HCT116 (cell line): ENCODE measurements around the gene RASA2. TPM values are rescaled to one million over a fixed set of nuclear protein-coding genes. Genes with fewer than 3 reads are reported as not detected.

ENCODE experiments used
- ATAC-seq: fragments of 200-7000 bp; cut with Tn5 transposase; 2 replicates; pipeline ENCODE4 v1.9.1; 2020; ENCODE audit warnings: mild to moderate bottlenecking, moderate library complexity
- BruUV-seq: library from RNA; stranded (reverse); fragments of 400-500 nt; replicated peaks from 2 replicates; lab custom pipeline; 2021; lab: Mats Ljungman, UMichigan
- CTCF ChIA-PET: fragments of 300-600 bp; sonication (Branson Sonifier 250); formaldehyde crosslinking; loops from one replicate; lab custom pipeline; 2021; ENCODE audit warnings: antibody characterized with exemption; lab: Charles Lee
- POLR2A ChIA-PET: fragments of 300-600, 350-600 bp; sonication (Branson Sonifier 250); formaldehyde crosslinking; loops from one replicate; lab custom pipeline; 2021; ENCODE audit warnings: antibody characterized with exemption; lab: Charles Lee
- RAD21 ChIA-PET, 2 experiments: fragments of 300-600 bp; sonication (Branson Sonifier 250); formaldehyde crosslinking; loops; one replicate each; lab custom pipeline; 2023; ENCODE audit warnings: low total read pairs in 2 of 2; ENCODE audit not compliant: uncharacterized antibody in 2 of 2, unreplicated experiment in 2 of 2, low non-redundant PET in 1 of 2; lab: Charles Lee
- DNase-seq: peaks from one replicate; pipeline ENCODE4 v3.0.0-alpha.2; 2010; ENCODE audit warnings: low read depth, low spot score
- H2AFZ ChIP-seq: fragments of 200-600 bp; shearing (Covaris generic), sonication (generic); 2 replicates; pipeline ENCODE4 v1.6.1; 2017; ENCODE audit warnings: low read depth, mixed run types, mixed read lengths, antibody characterized with exemption, low read length; ENCODE audit not compliant: poor library complexity, severe bottlenecking
- H3K27ac ChIP-seq: 2 replicates; pipeline ENCODE4 v1.5.1; 2012; ENCODE audit warnings: low read depth, low read length
- H3K27me3 ChIP-seq: fragments of 200-600 bp; sonication (generic); 2 replicates; pipeline ENCODE4 v1.6.1; 2016; ENCODE audit warnings: mixed run types, low read length, mixed read lengths; ENCODE audit not compliant: insufficient read depth
- H3K36me3 ChIP-seq, 2 experiments: fragments of 200-500 bp in 1 of 2; fragments of 200-600 bp in 1 of 2; sonication (Bioruptor generic) in 1 of 2; sonication (generic) in 1 of 2; 2 replicates each; pipeline versions ENCODE4 v1.5.1 to v1.6.1; 2014 to 2016; ENCODE audit warnings: low read length in 2 of 2, inconsistent platforms in 1 of 2, mixed read lengths in 1 of 2, mixed run types in 1 of 2; ENCODE audit not compliant: insufficient read depth in 2 of 2, control insufficient read depth in 1 of 2
- H3K4me1 ChIP-seq, 2 experiments: fragments of 200-600 bp in 1 of 2; sonication (generic) in 1 of 2; 2 replicates each; pipeline versions ENCODE4 v1.5.1 to v1.6.1; 2012 to 2017; ENCODE audit warnings: low read length in 2 of 2, inconsistent platforms in 1 of 2, mild to moderate bottlenecking in 1 of 2, mixed read lengths in 1 of 2, mixed run types in 1 of 2, moderate library complexity in 1 of 2; ENCODE audit not compliant: insufficient read depth in 2 of 2, control insufficient read depth in 1 of 2
- H3K4me2 ChIP-seq: fragments of 200-600 bp; sonication (generic); 2 replicates; pipeline ENCODE4 v1.6.1; 2017; ENCODE audit warnings: mixed run types, low read length, mixed read lengths
- H3K4me3 ChIP-seq, 2 experiments: fragments of 200-600 bp in 1 of 2; sonication (generic) in 1 of 2; replicated peaks in 1 of 2; 2 replicates each; pipeline ENCODE4 v1.5.1; 2011 to 2016; ENCODE audit warnings: low read length in 2 of 2, control low read depth in 1 of 2, low read depth in 1 of 2, mild to moderate bottlenecking in 1 of 2, mixed read lengths in 1 of 2, mixed run types in 1 of 2
- H3K79me2 ChIP-seq: fragments of 200-600 bp; sonication (generic); 2 replicates; pipeline ENCODE4 v1.6.1; 2017; ENCODE audit warnings: mild to moderate bottlenecking, mixed run types, low read length, moderate library complexity, mixed read lengths; ENCODE audit not compliant: insufficient read depth
- H3K9ac ChIP-seq: fragments of 200-600 bp; sonication (generic); 2 replicates; pipeline ENCODE4 v1.6.1; 2016; ENCODE audit warnings: low read length, mixed read lengths
- H3K9me2 ChIP-seq: fragments of 200-600 bp; sonication (generic), shearing (Covaris generic); 2 replicates; pipeline ENCODE4 v1.6.1; 2017; ENCODE audit warnings: mixed run types, mild to moderate bottlenecking, moderate library complexity; ENCODE audit not compliant: insufficient read depth
- H3K9me3 ChIP-seq, 2 experiments: fragments of 200-500 bp in 1 of 2; fragments of 200-600 bp in 1 of 2; sonication (Bioruptor generic) in 1 of 2; sonication (generic) in 1 of 2; 2 replicates each; pipeline ENCODE4 v1.6.1; 2014 to 2017; ENCODE audit warnings: low read length in 2 of 2, mixed read lengths in 2 of 2, inconsistent platforms in 1 of 2, low read depth in 1 of 2, mild to moderate bottlenecking in 1 of 2, mixed run types in 1 of 2, moderate library complexity in 1 of 2; ENCODE audit not compliant: control insufficient read depth in 1 of 2, insufficient read depth in 1 of 2
- H4K20me1 ChIP-seq: fragments of 200-600 bp; sonication (generic), shearing (Covaris generic); 2 replicates; pipeline ENCODE4 v1.6.1; 2017; ENCODE audit warnings: mixed run types, mild to moderate bottlenecking, moderate library complexity; ENCODE audit not compliant: insufficient read depth
- CEBPB ChIP-seq: IDR thresholded peaks from 2 replicates; pipeline ENCODE4 v1.6.1; 2012; ENCODE audit warnings: low read depth
- EGR1 ChIP-seq: IDR thresholded peaks from 2 replicates; pipeline ENCODE4 v1.6.1; 2012; ENCODE audit warnings: low read depth
- ELF1 ChIP-seq: IDR thresholded peaks from 2 replicates; pipeline ENCODE4 v1.6.1; 2012; ENCODE audit warnings: low read depth, borderline replicate concordance
- EZH2 ChIP-seq: fragments of 200-600 bp; sonication (generic); IDR thresholded peaks from 2 replicates; pipeline ENCODE4 v1.6.1; 2017; ENCODE audit warnings: antibody characterized with exemption, mixed run types
- FOSL1 ChIP-seq: IDR thresholded peaks from 2 replicates; pipeline ENCODE4 v1.6.1; 2012; ENCODE audit warnings: low read depth
- JUND ChIP-seq: IDR thresholded peaks from 2 replicates; pipeline ENCODE4 v1.6.1; 2012
- POLR2A ChIP-seq: IDR thresholded peaks from 2 replicates; pipeline ENCODE4 v1.7.0; 2011; ENCODE audit warnings: borderline replicate concordance; ENCODE audit not compliant: insufficient read depth, insufficient read length; ENCODE audit errors: extremely low read depth
- RAD21 ChIP-seq: IDR thresholded peaks from 2 replicates; pipeline ENCODE4 v1.6.1; 2012; ENCODE audit warnings: low read depth, mild to moderate bottlenecking
- SIN3A ChIP-seq: IDR thresholded peaks from 2 replicates; pipeline ENCODE4 v1.6.1; 2012; ENCODE audit warnings: low read depth
- SP1 ChIP-seq: IDR thresholded peaks from 2 replicates; pipeline ENCODE4 v1.6.1; 2012; ENCODE audit warnings: low read depth
- SRF ChIP-seq: IDR thresholded peaks from 2 replicates; pipeline ENCODE4 v1.6.1; 2012; ENCODE audit warnings: low read depth
- TCF7L2 ChIP-seq: IDR thresholded peaks from 2 replicates; pipeline ENCODE4 v1.7.0; 2011; ENCODE audit warnings: borderline replicate concordance, inconsistent platforms; ENCODE audit not compliant: insufficient read depth, insufficient read length; ENCODE audit errors: extremely low read depth
- YY1 ChIP-seq: IDR thresholded peaks from 2 replicates; pipeline ENCODE4 v1.6.1; 2011; ENCODE audit warnings: low read length, low read depth, moderate library complexity, mild to moderate bottlenecking; ENCODE audit not compliant: insufficient replicate concordance; ENCODE audit errors: extremely low read depth
- intact Hi-C: fragments of 100-400 bp; cut with micrococcal nuclease; formaldehyde crosslinking; loops from 2 replicates; pipeline ENCODE4 v1.10.0; 2022
- total RNA-seq: library from RNA; stranded (reverse); gene quantifications from one replicate; pipeline ENCODE4 v1.2.1, GENCODE V29; 2021; ENCODE audit not compliant: unreplicated experiment
- TF ChIP-seq, protein P1 (sequence below): IDR thresholded peaks from 2 replicates; pipeline ENCODE4 v1.6.1; 2012
- TF ChIP-seq, protein P2 (sequence below), 3 experiments: fragments of 200-600 bp in 1 of 3; sonication (generic) in 1 of 3; IDR thresholded peaks in 2 of 3; conservative IDR thresholded peaks in 1 of 3; 2 replicates each; pipeline ENCODE4 v1.5.1; 2012 to 2017; ENCODE audit warnings: low read depth in 2 of 3, low read length in 2 of 3, antibody characterized with exemption in 1 of 3, borderline replicate concordance in 1 of 3, control low read depth in 1 of 3, mild to moderate bottlenecking in 1 of 3, mixed read lengths in 1 of 3, mixed run types in 1 of 3, moderate library complexity in 1 of 3; ENCODE audit not compliant: insufficient read depth in 1 of 3
- TF ChIP-seq, protein P3 (sequence below): IDR thresholded peaks from 2 replicates; pipeline ENCODE4 v1.6.1; 2011; ENCODE audit warnings: mild to moderate bottlenecking, low read length, moderate library complexity; ENCODE audit not compliant: insufficient replicate concordance; ENCODE audit errors: extremely low read depth

The RASA2 gene
- total RNA-seq, 1 experiment from 2014 or later: 12.8 TPM

DNA sequence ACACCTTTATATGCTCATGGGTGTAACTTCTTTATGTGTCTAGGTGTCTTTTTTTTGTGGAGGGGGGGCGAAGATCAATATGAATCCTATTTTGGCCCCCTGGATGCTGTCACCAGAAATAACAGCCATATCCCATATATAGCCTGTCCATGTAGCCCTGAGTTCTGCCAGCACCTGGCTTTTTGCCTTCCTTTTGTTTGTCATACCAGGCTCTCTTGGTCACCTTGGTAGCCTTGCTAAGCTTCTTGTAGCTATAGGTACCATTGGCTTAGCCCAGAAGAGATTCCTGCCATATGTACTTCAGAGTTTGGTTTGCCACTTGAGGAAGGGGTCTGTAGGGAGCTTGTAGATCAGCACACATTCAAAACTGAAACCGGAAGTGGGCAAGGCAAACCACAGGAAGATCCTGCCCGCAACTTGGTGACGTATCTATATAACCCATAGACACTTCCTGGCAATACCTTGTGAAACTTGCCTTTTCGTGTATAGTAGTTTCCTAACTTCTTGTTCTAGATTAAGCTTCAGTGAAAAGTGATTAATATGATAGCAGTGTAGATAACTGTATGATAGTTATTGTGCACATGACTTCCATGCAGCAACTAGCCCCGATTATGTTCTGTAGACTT is 11.9 kb downstream of the RASA2 start:
- Histone ChIP-seq H2AFZ (no peak overlapping the region), H3K9ac (no peak overlapping the region), H3K4me1 (no peaks in the 10 kb centered on the region), H3K27ac (no peak overlapping the region), H3K27me3 (no peaks in the 10 kb centered on the region), H3K9me2 (no peaks in the 10 kb centered on the region), H3K4me2 (no peak overlapping the region), H3K79me2 (peaks cover 78% of the 10 kb centered on the region), H3K36me3 (no peaks in the 10 kb centered on the region), H3K9me3 (no peaks in the 10 kb centered on the region), H4K20me1 (0 out of 2 replicates have a peak, but pooled peaks cover 4% of the 10 kb centered on the region), H3K4me3 (no peak overlapping the region)
- ChIA-PET CTCF (no interaction called here), POLR2A (no interaction called here), RAD21 (no interaction called here)
- TF ChIP-seq, protein P1, sequence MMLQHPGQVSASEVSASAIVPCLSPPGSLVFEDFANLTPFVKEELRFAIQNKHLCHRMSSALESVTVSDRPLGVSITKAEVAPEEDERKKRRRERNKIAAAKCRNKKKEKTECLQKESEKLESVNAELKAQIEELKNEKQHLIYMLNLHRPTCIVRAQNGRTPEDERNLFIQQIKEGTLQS: no peak
- TF ChIP-seq TCF7L2 (no peak), YY1 (no peak), SRF (no peak), FOSL1 (no peak), EGR1 (no peak), CEBPB (no peak), EZH2 (no peak), JUND (no peak), SP1 (no peak), ELF1 (no peak), RAD21 (no peak), POLR2A (no peak), SIN3A (no peak)
- TF ChIP-seq, protein P2, sequence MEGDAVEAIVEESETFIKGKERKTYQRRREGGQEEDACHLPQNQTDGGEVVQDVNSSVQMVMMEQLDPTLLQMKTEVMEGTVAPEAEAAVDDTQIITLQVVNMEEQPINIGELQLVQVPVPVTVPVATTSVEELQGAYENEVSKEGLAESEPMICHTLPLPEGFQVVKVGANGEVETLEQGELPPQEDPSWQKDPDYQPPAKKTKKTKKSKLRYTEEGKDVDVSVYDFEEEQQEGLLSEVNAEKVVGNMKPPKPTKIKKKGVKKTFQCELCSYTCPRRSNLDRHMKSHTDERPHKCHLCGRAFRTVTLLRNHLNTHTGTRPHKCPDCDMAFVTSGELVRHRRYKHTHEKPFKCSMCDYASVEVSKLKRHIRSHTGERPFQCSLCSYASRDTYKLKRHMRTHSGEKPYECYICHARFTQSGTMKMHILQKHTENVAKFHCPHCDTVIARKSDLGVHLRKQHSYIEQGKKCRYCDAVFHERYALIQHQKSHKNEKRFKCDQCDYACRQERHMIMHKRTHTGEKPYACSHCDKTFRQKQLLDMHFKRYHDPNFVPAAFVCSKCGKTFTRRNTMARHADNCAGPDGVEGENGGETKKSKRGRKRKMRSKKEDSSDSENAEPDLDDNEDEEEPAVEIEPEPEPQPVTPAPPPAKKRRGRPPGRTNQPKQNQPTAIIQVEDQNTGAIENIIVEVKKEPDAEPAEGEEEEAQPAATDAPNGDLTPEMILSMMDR (IDR thresholded peaks at IDR 0.05 in 2 of 3, conservative IDR thresholded peaks at IDR 0.05 in 1 of 3; ENCODE audit: borderline replicate concordance in 1 of 3, insufficient read depth in 1 of 3, low read depth in 2 of 3, low read length in 2 of 3): no peak
- TF ChIP-seq, protein P3, sequence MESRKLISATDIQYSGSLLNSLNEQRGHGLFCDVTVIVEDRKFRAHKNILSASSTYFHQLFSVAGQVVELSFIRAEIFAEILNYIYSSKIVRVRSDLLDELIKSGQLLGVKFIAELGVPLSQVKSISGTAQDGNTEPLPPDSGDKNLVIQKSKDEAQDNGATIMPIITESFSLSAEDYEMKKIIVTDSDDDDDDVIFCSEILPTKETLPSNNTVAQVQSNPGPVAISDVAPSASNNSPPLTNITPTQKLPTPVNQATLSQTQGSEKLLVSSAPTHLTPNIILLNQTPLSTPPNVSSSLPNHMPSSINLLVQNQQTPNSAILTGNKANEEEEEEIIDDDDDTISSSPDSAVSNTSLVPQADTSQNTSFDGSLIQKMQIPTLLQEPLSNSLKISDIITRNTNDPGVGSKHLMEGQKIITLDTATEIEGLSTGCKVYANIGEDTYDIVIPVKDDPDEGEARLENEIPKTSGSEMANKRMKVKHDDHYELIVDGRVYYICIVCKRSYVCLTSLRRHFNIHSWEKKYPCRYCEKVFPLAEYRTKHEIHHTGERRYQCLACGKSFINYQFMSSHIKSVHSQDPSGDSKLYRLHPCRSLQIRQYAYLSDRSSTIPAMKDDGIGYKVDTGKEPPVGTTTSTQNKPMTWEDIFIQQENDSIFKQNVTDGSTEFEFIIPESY: no peak
- no TSS peak for BruUV-seq
- no peak for ATAC-seq
- intact Hi-C loops: no loop called here
- DNase-seq: no peak
